CD8-positive, alpha-beta memory T cell (primary cell): Measurements from ENCODE around the gene C3orf52. TPM values are rescaled to one million over a fixed set of nuclear protein-coding genes. Genes with fewer than 3 reads are reported as not detected.

Source experiments
- CTCF ChIA-PET: fragments of 350-600 bp; sonication (Branson Sonifier 250); formaldehyde crosslinking; loops from one replicate; lab custom pipeline; 2021; ENCODE audit warnings: antibody characterized with exemption; lab: Charles Lee
- POLR2A ChIA-PET: fragments of 350-600 bp; sonication (Branson Sonifier 250); formaldehyde crosslinking; loops from one replicate; lab custom pipeline; 2021; ENCODE audit warnings: antibody characterized with exemption; lab: Charles Lee
- DNase-seq, 5 donors: peaks; one replicate each; pipeline versions ENCODE4 v3.0.0 to v3.0.0-alpha.2; 2020 to 2022; ENCODE audit warnings: mixed read lengths in 1 of 5
- H3K27ac ChIP-seq: one replicate; pipeline ENCODE4 v1.7.0; 2013; ENCODE audit warnings: low read depth, mild to moderate bottlenecking, low read length, moderate library complexity
- H3K27me3 ChIP-seq: 2 replicates; pipeline ENCODE4 v1.7.0; 2013; ENCODE audit warnings: low read length, mild to moderate bottlenecking; ENCODE audit not compliant: insufficient read depth, poor library complexity, severe bottlenecking
- H3K36me3 ChIP-seq: 2 replicates; pipeline ENCODE4 v1.7.0; 2013; ENCODE audit warnings: mild to moderate bottlenecking, low read length, moderate library complexity; ENCODE audit not compliant: insufficient read depth
- H3K4me1 ChIP-seq: 2 replicates; pipeline ENCODE4 v1.7.0; 2013; ENCODE audit warnings: mild to moderate bottlenecking, low read length, moderate library complexity; ENCODE audit not compliant: insufficient read depth
- H3K4me3 ChIP-seq: 2 replicates; pipeline ENCODE4 v1.7.0; 2013; ENCODE audit warnings: mild to moderate bottlenecking, low read length
- H3K9me3 ChIP-seq: 2 replicates; pipeline ENCODE4 v1.7.0; 2013; ENCODE audit warnings: mild to moderate bottlenecking, low read length
- H3K27ac Mint-ChIP-seq, 8 donors: one replicate each; pipeline ENCODE4 v1.8.0; 2020 to 2021; ENCODE audit warnings: mixed read lengths in 8 of 8, mild to moderate bottlenecking in 6 of 8, inconsistent platforms in 3 of 8, moderate library complexity in 3 of 8
- H3K27me3 Mint-ChIP-seq, 2 donors: one replicate each; pipeline ENCODE4 v1.8.0; 2020 to 2021; ENCODE audit warnings: mixed read lengths in 2 of 2, mild to moderate bottlenecking in 1 of 2, moderate library complexity in 1 of 2
- H3K36me3 Mint-ChIP-seq, 3 donors: one replicate each; pipeline ENCODE4 v1.8.0; 2020 to 2021; ENCODE audit warnings: mixed read lengths in 3 of 3, inconsistent platforms in 1 of 3, mild to moderate bottlenecking in 1 of 3
- H3K4me1 Mint-ChIP-seq, 3 donors: one replicate each; pipeline ENCODE4 v1.8.0; 2020 to 2021; ENCODE audit warnings: mixed read lengths in 3 of 3, inconsistent platforms in 1 of 3, mild to moderate bottlenecking in 1 of 3
- H3K4me3 Mint-ChIP-seq, 7 donors: one replicate each; pipeline ENCODE4 v1.8.0; 2020 to 2021; ENCODE audit warnings: mixed read lengths in 7 of 7, mild to moderate bottlenecking in 6 of 7, moderate library complexity in 4 of 7, inconsistent platforms in 2 of 7
- H3K9me3 Mint-ChIP-seq, 5 donors: one replicate each; pipeline ENCODE4 v1.8.0; 2020 to 2022; ENCODE audit warnings: mixed read lengths in 5 of 5, mild to moderate bottlenecking in 3 of 5, moderate library complexity in 2 of 5, inconsistent platforms in 1 of 5
- polyA plus RNA-seq: library from polyadenylated mRNA; unstranded; fragments of 300-500 nt; fragmentation: Illumina TruSeq; gene quantifications from one replicate; pipeline ENCODE4 v1.2.3, GENCODE V29; 2021
- total RNA-seq, 2 experiments: library from RNA; stranded (reverse); gene quantifications; one replicate each; pipeline ENCODE4 v1.2.3, GENCODE V29; 2021

C3orf52 gene
- total and polyA plus RNA-seq, 3 experiments from 2014 or later = 0.12 to 3.4 (median 2.8) TPM

- no peak overlapping the region for H3K27ac ChIP-seq
- H3K36me3 ChIP-seq = no peaks in the 10 kb centered on the region
- Mint-ChIP-seq H3K4me1 (peaks cover 20 to 37% (median 28%) of the 10 kb centered on the region in 3 donors), H3K9me3 (no peaks in the 10 kb centered on the region), H3K36me3 (peaks cover 0 to 4% (median 0%) of the 10 kb centered on the region in 3 donors), H3K27ac (peak overlapping the region in 6 of 8 donors; percentile 24 to 86 (median 57)), H3K27me3 (peaks cover 4 to 21% of the 10 kb centered on the region in 2 donors), H3K4me3 (peak overlapping the region in 4 of 7 donors; percentile 18 to 63 (median 30))
- H3K9me3 ChIP-seq = no peaks in the 10 kb centered on the region
- no peaks in the 10 kb centered on the region for H3K27me3 ChIP-seq
- H3K4me3 ChIP-seq = no peak overlapping the region
- DNase-seq = peak in 3 of 5 donors; percentile 8 to 53 (median 37)
- ChIA-PET CTCF (no interaction called here), POLR2A (no interaction called here)
- peaks cover 21% of the 10 kb centered on the region for H3K4me1 ChIP-seq
Measured at GRCh38 chr3:112074616-112075497, 11.3 kb upstream of the C3orf52 start.

DNA sequence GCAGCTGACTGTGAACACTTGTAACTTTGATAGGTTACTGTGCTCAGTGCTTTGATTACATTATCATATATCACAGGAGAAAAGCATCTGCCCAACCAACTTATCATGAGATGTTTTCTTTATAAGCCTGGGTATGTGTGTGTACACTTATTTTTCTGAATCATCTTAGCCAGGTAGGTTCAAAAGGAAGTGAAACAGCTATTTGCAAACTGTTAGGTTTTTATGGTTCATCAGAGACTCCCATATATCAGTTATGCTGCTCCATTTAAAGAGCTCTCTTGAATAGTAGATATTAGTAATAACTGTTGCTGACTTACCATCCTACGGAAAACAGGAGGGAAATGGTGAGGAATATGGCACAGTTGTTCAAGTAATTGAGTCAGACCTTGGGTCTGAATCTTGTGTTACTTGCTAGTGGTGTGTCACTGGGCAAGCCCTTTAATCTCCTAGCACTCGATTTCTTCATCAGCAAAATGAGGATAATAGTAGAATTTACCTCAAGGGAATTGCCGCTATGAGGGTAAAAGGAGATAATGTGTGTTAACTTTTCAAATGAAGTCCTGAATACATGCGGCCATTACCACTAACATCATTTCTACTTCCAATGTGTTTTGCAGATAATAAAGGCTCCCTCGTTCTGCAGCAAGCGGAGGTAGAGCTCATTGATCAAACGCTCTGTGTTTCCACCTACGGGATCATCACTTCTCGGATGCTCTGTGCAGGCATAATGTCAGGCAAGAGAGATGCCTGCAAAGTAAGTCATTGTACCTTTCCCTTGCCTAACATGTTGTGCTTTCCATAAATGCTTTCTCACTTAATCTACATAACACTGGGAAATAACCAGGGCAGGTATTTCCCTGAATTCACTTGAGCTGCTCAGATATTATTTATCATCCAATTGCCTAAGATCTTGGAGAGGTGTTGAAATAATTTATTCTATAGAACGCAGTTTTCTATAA, 7.8 kb upstream of the C3orf52 start:
- Histone ChIP-seq H3K27ac (no peak overlapping the region), H3K4me3 (no peak overlapping the region), H3K9me3 (no peaks in the 10 kb centered on the region), H3K4me1 (peaks cover 21% of the 10 kb centered on the region), H3K36me3 (no peaks in the 10 kb centered on the region), H3K27me3 (no peaks in the 10 kb centered on the region)
- Mint-ChIP-seq H3K4me1 (peaks cover 9 to 18% (median 12%) of the 10 kb centered on the region in 3 donors), H3K36me3 (peaks cover 0 to 1% (median 0%) of the 10 kb centered on the region in 3 donors), H3K9me3 (no peaks in the 10 kb centered on the region), H3K4me3 (no peak overlapping the region), H3K27ac (no peak overlapping the region), H3K27me3 (peaks cover 4 to 17% of the 10 kb centered on the region in 2 donors)
- ChIA-PET POLR2A (no interaction called here), CTCF (no interaction called here)
- no peak for DNase-seq

DNA sequence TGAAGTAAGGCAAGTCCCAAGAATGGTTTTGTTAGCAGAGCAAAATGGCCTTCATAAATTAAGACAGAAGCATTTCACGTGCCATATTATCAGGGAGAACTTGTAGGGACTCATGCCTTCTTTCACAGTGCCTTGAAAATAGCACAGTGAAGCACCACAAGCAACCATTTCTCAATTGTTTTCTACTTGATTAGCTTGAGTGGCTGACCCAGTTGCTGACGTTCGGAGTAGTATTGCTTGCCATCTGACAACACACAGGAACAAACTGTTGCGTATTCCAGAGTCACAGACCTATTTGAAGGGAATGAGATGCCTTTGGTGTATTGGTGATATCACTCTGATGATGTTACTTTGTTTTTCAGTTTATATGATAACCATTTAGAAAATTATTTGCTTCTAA, 3.0 kb upstream of the C3orf52 start:
- Mint-ChIP-seq H3K4me1 (peaks cover 10 to 21% (median 21%) of the 10 kb centered on the region in 3 donors), H3K4me3 (no peak overlapping the region), H3K9me3 (no peaks in the 10 kb centered on the region), H3K27ac (no peak overlapping the region), H3K27me3 (peaks cover 10 to 13% of the 10 kb centered on the region in 2 donors), H3K36me3 (peaks cover 0 to 1% (median 0%) of the 10 kb centered on the region in 3 donors)
- no peak overlapping the region for H3K4me3 ChIP-seq
- ChIA-PET POLR2A (no interaction called here), CTCF (no interaction called here)
- peaks cover 5% of the 10 kb centered on the region for H3K4me1 ChIP-seq
- H3K36me3 ChIP-seq = no peaks in the 10 kb centered on the region
- no peak for DNase-seq
- H3K27me3 ChIP-seq = no peaks in the 10 kb centered on the region
- H3K27ac ChIP-seq = no peak overlapping the region
- H3K9me3 ChIP-seq = no peaks in the 10 kb centered on the region

DNA sequence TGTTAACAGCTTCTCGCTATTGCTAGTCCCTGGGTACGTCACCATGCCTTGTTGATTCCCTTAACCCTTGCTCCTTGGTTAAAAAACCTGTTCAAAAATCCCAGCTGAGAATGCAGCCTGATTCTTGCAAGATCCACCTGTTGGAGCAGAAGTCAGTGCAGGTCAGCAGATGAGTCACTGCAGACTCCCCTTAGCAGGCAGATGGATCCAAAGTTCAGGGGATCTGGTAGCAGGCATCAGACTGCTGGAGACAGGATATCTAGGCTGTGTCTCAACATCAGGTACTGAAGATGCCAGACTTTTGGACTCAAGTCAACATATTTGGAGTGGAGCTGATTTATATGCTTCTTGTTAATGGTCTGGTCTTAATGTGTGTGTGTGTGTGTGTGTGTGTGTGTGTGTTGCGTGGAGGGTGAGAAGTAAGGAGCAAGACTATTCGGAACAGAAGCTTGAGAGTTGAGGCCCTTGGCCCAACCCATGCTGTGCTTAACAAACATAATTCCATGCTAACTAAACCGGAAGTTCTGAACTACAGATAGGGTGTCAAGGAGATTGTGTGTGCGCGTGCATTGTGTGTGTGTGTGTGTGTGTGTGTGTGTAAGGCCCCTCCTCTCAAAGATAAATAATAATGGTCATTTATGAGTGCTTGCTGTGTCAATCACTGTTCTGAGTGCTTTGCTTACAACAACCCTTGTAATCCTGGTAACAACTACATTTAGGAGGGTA, 1.0 kb upstream of the C3orf52 start:
- Histone ChIP-seq H3K36me3 (no peaks in the 10 kb centered on the region), H3K27me3 (no peaks in the 10 kb centered on the region), H3K4me1 (peaks cover 5% of the 10 kb centered on the region), H3K9me3 (no peaks in the 10 kb centered on the region), H3K27ac (no peak overlapping the region), H3K4me3 (no peak overlapping the region)
- H3K36me3 Mint-ChIP-seq = peaks cover 0 to 1% (median 0%) of the 10 kb centered on the region in 3 donors
- H3K9me3 Mint-ChIP-seq = no peaks in the 10 kb centered on the region
- no peak overlapping the region for H3K27ac Mint-ChIP-seq
- CTCF ChIA-PET = no interaction called here
- peaks cover 10 to 21% (median 21%) of the 10 kb centered on the region in 3 donors for H3K4me1 Mint-ChIP-seq
- H3K27me3 Mint-ChIP-seq = peaks cover 15 to 22% of the 10 kb centered on the region in 2 donors
- POLR2A ChIA-PET = no interaction called here
- H3K4me3 Mint-ChIP-seq = peak overlapping the region; percentile 74 to 89 (median 82)
- no peak for DNase-seq

DNA sequence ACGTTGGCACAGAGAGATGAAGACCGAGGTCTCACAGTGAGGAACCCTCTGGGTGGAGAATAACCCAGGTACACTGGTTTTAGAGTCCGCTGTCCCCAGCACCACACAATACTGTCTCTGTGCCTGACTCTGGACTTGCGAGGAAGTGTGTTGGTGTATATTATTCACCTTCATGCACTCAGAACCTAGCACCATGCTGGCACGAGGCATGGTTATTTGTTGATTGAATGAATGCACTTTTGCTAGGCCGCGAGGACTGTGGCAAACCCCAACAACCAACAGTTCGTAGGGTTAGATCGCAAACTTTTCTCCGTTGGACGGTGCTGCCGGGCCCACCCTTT, 484 bp upstream of the C3orf52 start:
- Histone ChIP-seq H3K27ac (no peak overlapping the region), H3K9me3 (no peaks in the 10 kb centered on the region), H3K4me3 (peak overlapping the region; percentile 53), H3K4me1 (peaks cover 8% of the 10 kb centered on the region), H3K36me3 (no peaks in the 10 kb centered on the region), H3K27me3 (no peaks in the 10 kb centered on the region)
- POLR2A ChIA-PET = interaction anchor here (0.5 kb wide), 1 partner anchor 31 kb away, joined by 4 read pairs; no protein-coding TSS in a partner anchor
- peaks cover 0 to under 1% (median 0%) of the 10 kb centered on the region in 3 donors for H3K36me3 Mint-ChIP-seq
- H3K9me3 Mint-ChIP-seq = no peaks in the 10 kb centered on the region
- H3K27me3 Mint-ChIP-seq = peaks cover 15 to 22% of the 10 kb centered on the region in 2 donors
- H3K4me1 Mint-ChIP-seq = peaks cover 10 to 24% (median 21%) of the 10 kb centered on the region in 3 donors
- peak overlapping the region; percentile 74 to 89 (median 82) for H3K4me3 Mint-ChIP-seq
- CTCF ChIA-PET = no interaction called here
- peak overlapping the region in 4 of 8 donors; percentile 12 to 63 (median 29) for H3K27ac Mint-ChIP-seq
- DNase-seq = no peak

DNA sequence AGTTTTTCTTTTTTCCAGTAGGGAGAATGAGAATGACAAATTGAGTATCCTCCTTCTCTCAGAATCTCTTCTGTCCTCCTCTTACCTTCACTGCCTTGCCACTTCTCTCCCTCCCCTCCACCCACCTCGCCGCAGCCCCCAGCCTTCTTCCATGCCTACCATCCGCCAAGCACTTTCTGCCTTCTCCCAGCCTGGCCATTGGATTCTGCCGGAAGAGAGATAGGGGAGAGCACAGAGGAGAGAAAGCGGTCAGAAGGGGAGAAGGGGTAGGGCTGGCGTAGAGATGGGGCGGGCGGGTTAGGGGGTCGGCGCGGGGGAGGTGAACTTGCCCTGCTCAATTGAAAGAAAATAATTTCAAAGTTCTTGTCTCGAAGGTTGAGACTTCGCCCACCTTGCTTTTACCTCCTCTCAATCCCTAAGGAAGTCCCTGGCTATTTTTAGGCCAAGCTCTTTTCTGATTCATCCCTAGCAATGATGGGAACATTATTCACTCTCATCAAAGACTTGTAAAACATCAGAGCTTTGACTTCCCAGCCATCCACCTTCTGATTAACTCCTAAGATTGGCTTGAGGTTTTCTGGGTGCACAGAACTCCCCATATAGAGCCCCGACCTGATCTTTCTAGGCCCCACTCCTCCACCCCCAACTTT, 811 bp downstream of the C3orf52 start:
- Mint-ChIP-seq H3K4me1 (peaks cover 10 to 27% (median 26%) of the 10 kb centered on the region in 3 donors), H3K27ac (peak overlapping the region in 2 of 8 donors; percentile 40 to 72), H3K4me3 (peak overlapping the region; percentile 74 to 89 (median 82)), H3K27me3 (peaks cover 20 to 22% of the 10 kb centered on the region in 2 donors), H3K36me3 (no peaks in the 10 kb centered on the region), H3K9me3 (no peaks in the 10 kb centered on the region)
- Histone ChIP-seq H3K27me3 (no peaks in the 10 kb centered on the region), H3K9me3 (no peaks in the 10 kb centered on the region), H3K36me3 (no peaks in the 10 kb centered on the region), H3K27ac (no peak overlapping the region), H3K4me3 (peak overlapping the region; percentile 53), H3K4me1 (peaks cover 10% of the 10 kb centered on the region)
- DNase-seq = no peak
- ChIA-PET CTCF (no interaction called here), POLR2A (no interaction called here)

DNA sequence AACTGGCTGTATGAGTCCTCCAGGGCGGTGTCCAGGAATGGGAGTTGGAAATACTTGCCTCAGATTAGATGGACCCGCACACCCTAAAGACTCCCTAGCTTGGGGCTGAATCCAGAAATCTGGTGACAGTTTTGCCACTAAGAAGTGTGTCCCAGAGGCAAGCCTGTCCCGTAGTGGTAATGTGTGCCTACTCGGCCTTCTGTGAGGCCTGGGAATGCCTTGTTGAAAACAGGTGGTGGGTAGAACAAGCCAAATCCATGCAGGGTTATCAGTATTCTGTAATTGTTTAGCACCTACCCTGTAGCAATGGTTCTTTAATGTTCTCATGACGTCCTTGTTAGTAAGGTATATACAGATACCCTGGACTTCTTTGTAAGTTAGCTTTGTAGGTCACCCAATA, 1.6 kb downstream of the C3orf52 start:
- Histone ChIP-seq H3K4me1 (peaks cover 13% of the 10 kb centered on the region), H3K27me3 (no peaks in the 10 kb centered on the region), H3K4me3 (no peak overlapping the region), H3K27ac (no peak overlapping the region), H3K9me3 (no peaks in the 10 kb centered on the region), H3K36me3 (no peaks in the 10 kb centered on the region)
- Mint-ChIP-seq H3K4me3 (peak overlapping the region in 3 of 7 donors; percentile 15 to 75 (median 25)), H3K4me1 (peaks cover 10 to 31% (median 31%) of the 10 kb centered on the region in 3 donors), H3K27ac (no peak overlapping the region), H3K27me3 (peaks cover 22 to 23% of the 10 kb centered on the region in 2 donors), H3K36me3 (no peaks in the 10 kb centered on the region), H3K9me3 (no peaks in the 10 kb centered on the region)
- CTCF ChIA-PET = interaction anchor here (1.7 kb wide), 1 partner anchor 24 kb away, joined by 4 read pairs; no protein-coding TSS in a partner anchor
- no peak for DNase-seq
- POLR2A ChIA-PET = no interaction called here
